ENCODE results near the gene CDC42BPA. TPM values are rescaled to one million over a fixed set of nuclear protein-coding genes. Genes with fewer than 3 reads are reported as not detected.

Gene CDC42BPA
- total and polyA plus RNA-seq, 2 of the 13 experiments (the other 11 are each of a cell fraction or from before 2014, with no cell fraction given), result 6.5 to 16.0 TPM

DNA sequence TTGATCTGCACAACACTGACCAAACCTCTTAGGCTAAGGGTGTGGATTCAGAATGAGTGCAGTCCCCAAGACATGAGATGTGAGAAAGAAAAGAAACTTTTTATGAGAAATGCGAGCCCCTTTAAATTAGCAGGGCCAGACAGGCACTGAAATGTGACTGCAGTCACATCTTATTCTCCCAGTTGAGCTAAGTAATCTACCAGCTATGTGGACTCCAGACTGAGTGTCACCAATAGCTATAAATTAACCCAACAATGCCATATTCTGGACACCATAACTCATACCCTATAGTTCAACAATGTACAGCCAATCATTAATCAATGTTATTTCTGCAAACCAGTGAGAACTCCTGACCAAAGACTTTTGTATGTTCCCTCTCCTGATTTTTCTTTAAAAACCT is 225.0 kb downstream of the CDC42BPA start:
- Histone ChIP-seq H3K9ac (ENCODE audit: insufficient read depth, low read depth, low read length) (no peak overlapping the region), H3K27ac (ENCODE audit: extremely low read length, insufficient read depth, low read length) (no peak overlapping the region), H3K4me3 (replicated peaks in 1 of 3; ENCODE audit: insufficient read depth in 1 of 3, low read depth in 2 of 3, low read length in 3 of 3) (no peak overlapping the region), H4K20me1 (ENCODE audit: insufficient read depth, low read length) (no peaks in the 10 kb centered on the region; the same call in 1 of the 2 replicates), H3K4me1 (ENCODE audit: insufficient read depth, low read length) (peaks cover 25% of the 10 kb centered on the region), H3K27me3 (ENCODE audit: control insufficient read depth in 1 of 2, insufficient read depth in 2 of 2, low read length in 2 of 2) (no peaks in the 10 kb centered on the region), H3K9me3 (ENCODE audit: low read length) (no peaks in the 10 kb centered on the region), H3K79me2 (ENCODE audit: insufficient read depth, low read length) (no peaks in the 10 kb centered on the region), H3K36me3 (replicated peaks in 1 of 2; ENCODE audit: control insufficient read depth in 1 of 2, insufficient read depth in 2 of 2, low read length in 2 of 2) (peaks cover 0 to 19% of the 10 kb centered on the region in 2 experiments; a peak in 2 of 5 replicates), H2AFZ (ENCODE audit: low read length) (no peak overlapping the region), H3K4me2 (ENCODE audit: low read depth, low read length) (no peak overlapping the region)
- in situ Hi-C loops (cut with HindIII; ENCODE audit: extremely low pct_ligation_motif_present, low pct_unique_long_range_greater_than_20kb) (no loop called here), intact Hi-C loops (cut with micrococcal nuclease; ENCODE audit: unreplicated experiment) (no loop called here)
- no peak for TF ChIP-seq ZNF160 (CRISPR knock-in tag; IDR thresholded peaks at IDR 0.05)
- TF ChIP-seq, protein P1, sequence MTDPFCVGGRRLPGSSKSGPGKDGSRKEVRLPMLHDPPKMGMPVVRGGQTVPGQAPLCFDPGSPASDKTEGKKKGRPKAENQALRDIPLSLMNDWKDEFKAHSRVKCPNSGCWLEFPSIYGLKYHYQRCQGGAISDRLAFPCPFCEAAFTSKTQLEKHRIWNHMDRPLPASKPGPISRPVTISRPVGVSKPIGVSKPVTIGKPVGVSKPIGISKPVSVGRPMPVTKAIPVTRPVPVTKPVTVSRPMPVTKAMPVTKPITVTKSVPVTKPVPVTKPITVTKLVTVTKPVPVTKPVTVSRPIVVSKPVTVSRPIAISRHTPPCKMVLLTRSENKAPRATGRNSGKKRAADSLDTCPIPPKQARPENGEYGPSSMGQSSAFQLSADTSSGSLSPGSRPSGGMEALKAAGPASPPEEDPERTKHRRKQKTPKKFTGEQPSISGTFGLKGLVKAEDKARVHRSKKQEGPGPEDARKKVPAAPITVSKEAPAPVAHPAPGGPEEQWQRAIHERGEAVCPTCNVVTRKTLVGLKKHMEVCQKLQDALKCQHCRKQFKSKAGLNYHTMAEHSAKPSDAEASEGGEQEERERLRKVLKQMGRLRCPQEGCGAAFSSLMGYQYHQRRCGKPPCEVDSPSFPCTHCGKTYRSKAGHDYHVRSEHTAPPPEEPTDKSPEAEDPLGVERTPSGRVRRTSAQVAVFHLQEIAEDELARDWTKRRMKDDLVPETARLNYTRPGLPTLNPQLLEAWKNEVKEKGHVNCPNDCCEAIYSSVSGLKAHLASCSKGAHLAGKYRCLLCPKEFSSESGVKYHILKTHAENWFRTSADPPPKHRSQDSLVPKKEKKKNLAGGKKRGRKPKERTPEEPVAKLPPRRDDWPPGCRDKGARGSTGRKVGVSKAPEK (CRISPR knock-in tag; IDR thresholded peaks at IDR 0.05; ENCODE audit: borderline replicate concordance), result no peak
- no TSS peak for BruUV-seq (replicated peaks)
- no peak for ATAC-seq
- POLR2A ChIA-PET, result no interaction called here
- DNase-seq (ENCODE audit: low spot score), result no peak
- no peak for FAIRE-seq
- CTCF ChIA-PET (ENCODE audit: low intra/inter-chr PET ratio, low total read pairs), result no interaction called here
- WGBS (ENCODE audit: low lambda C conversion rate), result 100% methylated on average over 1 of the region's 1 CpG

- WGBS (ENCODE audit: low lambda C conversion rate), result 91% methylated on average over 1 of the region's 1 CpG
- no peak for ATAC-seq
- CTCF ChIA-PET (ENCODE audit: low intra/inter-chr PET ratio, low total read pairs), result no interaction called here
- in situ Hi-C loops (cut with HindIII; ENCODE audit: extremely low pct_ligation_motif_present, low pct_unique_long_range_greater_than_20kb), result no loop called here
- Histone ChIP-seq H3K27me3 (ENCODE audit: control insufficient read depth in 1 of 2, insufficient read depth in 2 of 2, low read length in 2 of 2) (no peaks in the 10 kb centered on the region), H3K79me2 (ENCODE audit: insufficient read depth, low read length) (no peaks in the 10 kb centered on the region), H3K4me3 (replicated peaks in 1 of 3; ENCODE audit: insufficient read depth in 1 of 3, low read depth in 2 of 3, low read length in 3 of 3) (no peak overlapping the region), H4K20me1 (ENCODE audit: insufficient read depth, low read length) (no peaks in the 10 kb centered on the region; the same call in 1 of the 2 replicates), H3K9ac (ENCODE audit: insufficient read depth, low read depth, low read length) (no peak overlapping the region), H3K9me3 (ENCODE audit: low read length) (no peaks in the 10 kb centered on the region), H3K4me1 (ENCODE audit: insufficient read depth, low read length) (peaks cover 25% of the 10 kb centered on the region), H2AFZ (ENCODE audit: low read length) (no peak overlapping the region), H3K27ac (ENCODE audit: extremely low read length, insufficient read depth, low read length) (no peak overlapping the region), H3K4me2 (ENCODE audit: low read depth, low read length) (no peak overlapping the region), H3K36me3 (replicated peaks in 1 of 2; ENCODE audit: control insufficient read depth in 1 of 2, insufficient read depth in 2 of 2, low read length in 2 of 2) (peaks cover 0 to 11% of the 10 kb centered on the region in 2 experiments; a peak in 3 of 5 replicates)
- intact Hi-C loops (cut with micrococcal nuclease; ENCODE audit: unreplicated experiment), result no loop called here
- BruUV-seq (replicated peaks), result no TSS peak
- POLR2A ChIA-PET, result no interaction called here
- DNase-seq (ENCODE audit: low spot score), result no peak
- no peak for FAIRE-seq
- TF ChIP-seq ZSCAN30 (CRISPR knock-in tag; IDR thresholded peaks at IDR 0.05) (no peak), KAT8 (CRISPR knock-in tag; IDR thresholded peaks at IDR 0.05) (no peak), ZSCAN21 (CRISPR knock-in tag; IDR thresholded peaks at IDR 0.05; ENCODE audit: borderline replicate concordance) (no peak), FOXK2 (IDR thresholded peaks at IDR 0.05) (no peak), ZNF432 (CRISPR knock-in tag; IDR thresholded peaks at IDR 0.05; ENCODE audit: borderline replicate concordance) (no peak), ZNF562 (CRISPR knock-in tag; IDR thresholded peaks at IDR 0.05; ENCODE audit: borderline replicate concordance) (no peak), PRMT3 (CRISPR knock-in tag; IDR thresholded peaks at IDR 0.05; ENCODE audit: borderline replicate concordance, low read depth) (no peak)
- TF ChIP-seq, protein P2, sequence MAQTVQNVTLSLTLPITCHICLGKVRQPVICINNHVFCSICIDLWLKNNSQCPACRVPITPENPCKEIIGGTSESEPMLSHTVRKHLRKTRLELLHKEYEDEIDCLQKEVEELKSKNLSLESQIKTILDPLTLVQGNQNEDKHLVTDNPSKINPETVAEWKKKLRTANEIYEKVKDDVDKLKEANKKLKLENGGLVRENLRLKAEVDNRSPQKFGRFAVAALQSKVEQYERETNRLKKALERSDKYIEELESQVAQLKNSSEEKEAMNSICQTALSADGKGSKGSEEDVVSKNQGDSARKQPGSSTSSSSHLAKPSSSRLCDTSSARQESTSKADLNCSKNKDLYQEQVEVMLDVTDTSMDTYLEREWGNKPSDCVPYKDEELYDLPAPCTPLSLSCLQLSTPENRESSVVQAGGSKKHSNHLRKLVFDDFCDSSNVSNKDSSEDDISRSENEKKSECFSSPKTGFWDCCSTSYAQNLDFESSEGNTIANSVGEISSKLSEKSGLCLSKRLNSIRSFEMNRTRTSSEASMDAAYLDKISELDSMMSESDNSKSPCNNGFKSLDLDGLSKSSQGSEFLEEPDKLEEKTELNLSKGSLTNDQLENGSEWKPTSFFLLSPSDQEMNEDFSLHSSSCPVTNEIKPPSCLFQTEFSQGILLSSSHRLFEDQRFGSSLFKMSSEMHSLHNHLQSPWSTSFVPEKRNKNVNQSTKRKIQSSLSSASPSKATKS (CRISPR knock-in tag; IDR thresholded peaks at IDR 0.05), result no peak
Observed at GRCh38 chr1:227092069-227092468, 226.2 kb downstream of the CDC42BPA start.
